ENCODE measurements around the gene CAMK2N1.

The CAMK2N1 gene

GRCh38 chr1:20477348-20478056 lies 8.5 kb downstream of the CAMK2N1 start:
- no peak for DNase-seq

DNA sequence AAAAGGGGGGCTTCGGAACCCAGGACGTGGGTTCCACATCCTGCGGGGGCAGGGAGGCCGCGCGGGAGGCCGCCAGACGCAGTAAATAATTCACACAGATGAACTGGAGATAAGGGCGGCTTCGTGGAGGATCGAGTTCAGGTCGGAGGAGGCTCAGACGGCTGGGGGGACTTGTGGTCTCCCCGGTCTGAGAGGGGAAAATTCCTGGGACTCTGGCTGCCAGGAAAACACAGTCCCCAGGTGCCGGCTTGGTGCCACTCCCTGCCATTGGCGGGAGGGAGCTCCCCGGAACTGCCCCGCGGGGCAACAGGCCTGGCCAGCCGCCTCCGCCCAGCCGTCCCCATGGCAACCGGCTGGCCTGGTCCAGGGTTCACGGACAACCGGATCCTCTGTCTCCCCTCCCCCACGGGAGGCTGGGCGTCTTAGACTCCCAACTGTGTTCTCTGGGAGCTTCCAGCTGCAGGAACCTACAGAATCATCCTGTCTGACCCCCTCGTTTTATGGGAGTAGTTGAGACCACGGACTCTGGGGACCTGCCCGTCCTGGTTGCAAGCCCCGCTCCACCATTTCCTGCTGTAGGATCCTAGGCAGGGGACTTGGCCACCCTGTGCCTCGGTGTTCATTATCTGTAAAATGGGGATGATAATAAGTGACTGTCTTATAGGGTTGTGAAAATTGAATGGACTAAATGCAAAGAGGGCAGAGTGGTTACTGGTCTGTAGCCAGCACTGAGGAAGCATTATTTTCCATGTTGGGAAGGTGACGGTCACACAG lies 9.6 kb downstream of the CAMK2N1 start:
- DNase-seq: no peak

GRCh38 chr1:20474996-20475395 lies 11.0 kb downstream of the CAMK2N1 start:
- DNase-seq: no peak

DNA sequence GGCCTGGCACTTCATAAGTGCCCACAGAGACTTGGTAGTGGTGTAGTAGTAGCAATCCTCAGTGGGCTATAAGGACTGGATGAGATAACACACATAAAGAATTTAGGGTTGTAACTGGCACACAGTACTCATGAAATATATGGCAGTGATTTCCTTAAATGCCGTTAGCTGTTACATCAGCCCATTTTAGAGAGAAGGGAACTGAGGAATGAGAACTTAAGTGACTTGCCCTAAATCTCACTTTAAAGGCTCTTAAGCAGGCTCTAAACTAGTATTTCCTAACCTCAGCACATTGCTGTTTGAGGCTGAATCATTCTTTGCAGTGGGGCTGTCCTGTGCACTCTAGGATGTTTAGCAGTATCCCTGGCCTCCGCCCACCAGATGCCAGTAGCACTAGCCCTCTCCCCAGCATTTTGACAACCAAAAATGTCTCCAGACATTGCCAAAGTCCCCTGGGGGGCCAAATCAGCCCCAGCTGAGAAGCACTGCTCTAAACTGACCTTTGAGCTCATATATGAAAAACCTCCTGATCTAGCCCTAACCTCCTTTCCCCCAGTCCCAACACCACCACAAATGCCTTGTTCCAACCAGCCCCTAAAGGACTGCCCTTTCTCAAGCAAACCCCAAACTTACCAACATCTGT lies 11.6 kb downstream of the CAMK2N1 start:
- DNase-seq: no peak

DNA sequence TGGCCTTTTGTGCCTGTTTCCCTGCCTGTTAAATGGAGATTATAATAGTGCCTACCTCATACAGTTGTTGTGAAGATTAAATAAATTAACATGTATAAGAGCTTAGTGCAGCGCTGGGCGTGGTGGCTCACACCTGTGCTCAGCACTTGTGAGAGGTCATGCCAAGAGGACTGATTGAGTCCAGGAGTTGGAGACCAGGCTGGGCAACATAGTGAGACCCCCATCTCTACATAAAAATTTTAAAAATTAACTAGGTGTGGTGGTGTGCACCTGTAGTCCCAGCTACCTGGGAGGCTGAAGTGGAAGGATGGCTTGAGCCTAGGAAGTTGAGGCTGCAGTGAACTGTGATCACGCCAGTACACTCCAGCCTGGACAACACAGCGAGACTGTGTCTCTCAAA lies 12.1 kb downstream of the CAMK2N1 start:
- DNase-seq: no peak

DNA sequence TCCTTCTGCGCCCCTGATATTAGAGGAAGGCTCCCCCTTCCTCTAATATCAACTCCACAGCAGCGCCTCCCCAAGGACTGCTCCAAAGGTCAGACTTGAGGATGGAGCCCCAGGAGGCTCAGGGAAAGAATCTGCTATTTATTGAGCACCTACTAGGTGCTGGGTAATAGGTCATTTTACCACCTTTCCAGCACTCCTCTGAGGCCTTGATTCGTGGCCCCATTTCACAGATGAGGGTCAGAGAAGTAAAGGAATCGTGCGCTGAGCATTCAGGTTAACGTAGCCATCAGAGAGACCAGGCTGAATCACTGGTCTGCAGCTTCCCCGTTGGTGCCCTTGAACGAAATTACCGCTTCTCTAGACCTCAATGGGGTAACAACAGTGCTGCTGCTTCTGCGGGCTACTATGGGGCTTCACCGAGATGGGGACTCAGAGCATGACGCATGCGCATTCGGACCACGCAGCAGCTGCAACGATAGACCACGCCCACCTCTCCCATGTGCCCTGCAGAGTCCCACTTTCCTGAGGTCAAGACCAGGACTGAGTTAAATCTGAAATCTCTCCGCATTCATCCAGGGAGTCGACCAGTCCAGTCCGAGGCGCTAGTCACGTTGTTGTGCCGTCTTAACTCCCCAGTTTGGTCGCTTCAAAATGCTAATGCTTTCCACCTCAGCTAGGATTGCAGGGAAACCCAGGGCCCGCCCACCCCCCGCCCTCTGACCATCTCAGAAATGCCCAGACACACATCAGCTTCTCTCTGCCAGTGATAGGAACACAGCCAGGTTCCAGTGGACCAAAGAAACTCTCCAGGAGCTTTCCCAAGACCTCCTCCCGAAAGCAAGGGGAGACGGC lies 12.9 kb downstream of the CAMK2N1 start:
- no peak for DNase-seq

- DNase-seq: no peak
These were observed 13.9 kb downstream of the CAMK2N1 start for GRCh38 chr1:20472121-20472520.

GRCh38 chr1:20470194-20470593 lies 15.8 kb downstream of the CAMK2N1 start:
- no peak for DNase-seq

- no peak for DNase-seq
These were observed 16.5 kb downstream of the CAMK2N1 start for GRCh38 chr1:20469406-20470076.

DNA sequence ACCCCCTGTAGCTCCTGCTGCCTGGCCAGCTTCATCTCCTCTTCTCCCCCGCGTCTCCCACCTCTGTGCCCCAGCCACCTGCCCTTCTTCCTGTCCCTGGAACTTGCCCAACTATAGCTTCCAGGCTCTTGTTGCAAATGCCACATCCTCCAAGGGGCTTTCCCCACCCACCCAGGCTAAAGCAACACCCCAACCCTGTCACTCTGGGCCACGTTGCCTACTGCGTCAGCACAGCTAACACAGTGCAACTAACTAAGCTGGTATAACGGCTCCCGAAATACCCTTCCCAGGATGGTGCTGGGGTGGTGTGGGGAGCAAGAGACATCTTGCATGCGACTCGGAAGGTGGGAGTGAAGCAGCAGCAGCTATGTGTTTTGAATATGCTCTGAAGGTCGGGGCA lies 19.7 kb downstream of the CAMK2N1 start:
- DNase-seq: peak; percentile 11

DNA sequence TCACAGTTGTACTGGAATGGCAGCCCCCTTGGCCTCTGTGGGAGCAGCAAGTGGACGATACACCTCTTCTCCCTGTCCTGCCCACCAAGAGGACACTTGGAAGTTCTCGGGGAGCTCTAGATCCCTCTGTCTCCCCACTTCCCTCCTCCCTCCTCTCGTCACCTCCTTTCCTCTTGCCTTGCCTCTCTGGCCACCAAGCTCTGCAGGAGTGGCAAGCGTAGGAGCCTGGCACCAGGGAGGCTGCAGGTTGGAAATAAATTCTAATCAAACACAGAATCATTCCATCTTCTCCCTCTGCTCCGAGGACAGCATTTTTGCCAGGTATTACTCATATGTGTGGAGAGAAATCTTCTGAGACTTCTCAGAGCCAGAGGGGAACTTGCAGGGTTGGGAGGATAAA lies 20.8 kb downstream of the CAMK2N1 start:
- DNase-seq: no peak

- no peak for DNase-seq
These were observed 22.5 kb downstream of the CAMK2N1 start for GRCh38 chr1:20463502-20463901.

DNA sequence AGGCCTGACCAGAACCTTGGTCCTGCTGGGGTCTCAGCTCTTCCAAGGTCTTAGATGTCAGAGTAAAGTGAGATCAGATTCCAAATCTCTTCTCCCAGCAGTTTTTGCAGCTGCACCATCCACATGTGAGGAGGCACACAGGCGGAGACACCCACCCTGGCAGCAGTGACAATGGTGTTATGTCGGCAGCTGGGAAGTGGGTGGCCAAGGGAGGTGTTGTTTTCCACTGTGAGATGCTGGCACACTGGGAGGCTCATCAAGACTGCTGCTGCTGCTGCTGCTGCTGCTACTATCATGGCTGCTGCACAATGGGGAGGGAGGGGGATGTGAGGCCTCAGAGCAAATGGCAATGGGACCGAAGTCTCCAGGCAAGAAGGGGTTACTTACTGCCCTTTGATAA lies 23.6 kb downstream of the CAMK2N1 start:
- no peak for DNase-seq

DNA sequence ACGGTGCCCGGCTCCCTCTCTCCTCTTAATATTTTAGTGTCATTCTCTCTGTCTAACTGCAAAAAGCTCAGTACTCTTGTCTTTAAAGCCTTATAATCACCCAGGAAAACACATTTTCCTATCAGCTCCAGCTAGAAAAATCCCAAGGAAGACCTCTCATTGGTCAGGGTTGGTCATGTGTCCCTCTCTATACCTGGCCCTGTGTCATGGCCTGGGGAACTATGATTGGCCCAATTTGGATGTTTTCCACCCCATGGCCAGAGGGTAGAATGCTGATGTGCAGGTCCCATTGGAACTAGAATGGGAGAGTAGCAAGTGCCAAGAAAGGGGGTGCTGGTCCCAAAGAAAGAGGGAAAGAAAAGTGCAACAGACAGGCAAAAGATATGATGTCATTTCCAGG lies 27.3 kb downstream of the CAMK2N1 start:
- no peak for DNase-seq

GRCh38 chr1:20454004-20454403 lies 32.0 kb downstream of the CAMK2N1 start:
- no peak for DNase-seq

GRCh38 chr1:20449735-20450311 lies 36.2 kb downstream of the CAMK2N1 start:
- DNase-seq: no peak

- no peak for DNase-seq
These were observed 37.3 kb downstream of the CAMK2N1 start for GRCh38 chr1:20448671-20449071.

DNA sequence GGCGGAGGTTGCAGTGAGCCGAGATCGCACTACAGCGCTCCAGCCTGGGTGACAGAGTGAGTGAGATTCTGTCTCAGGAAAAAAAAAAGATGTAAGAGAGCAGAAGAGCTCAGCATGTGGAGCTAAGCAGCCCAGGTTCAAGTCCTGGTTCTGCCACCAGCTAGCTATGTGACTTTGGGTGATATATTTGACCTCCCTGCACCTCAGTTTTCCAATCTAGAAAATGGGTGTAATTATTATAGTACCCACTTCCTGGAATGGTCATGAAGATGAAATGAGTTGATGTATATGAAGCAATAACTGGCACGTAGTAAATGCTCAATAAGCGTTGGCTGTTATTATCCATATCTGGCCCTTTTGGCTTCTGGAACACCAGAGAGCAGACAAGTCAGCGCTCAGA lies 38.2 kb downstream of the CAMK2N1 start:
- DNase-seq: no peak

DNA sequence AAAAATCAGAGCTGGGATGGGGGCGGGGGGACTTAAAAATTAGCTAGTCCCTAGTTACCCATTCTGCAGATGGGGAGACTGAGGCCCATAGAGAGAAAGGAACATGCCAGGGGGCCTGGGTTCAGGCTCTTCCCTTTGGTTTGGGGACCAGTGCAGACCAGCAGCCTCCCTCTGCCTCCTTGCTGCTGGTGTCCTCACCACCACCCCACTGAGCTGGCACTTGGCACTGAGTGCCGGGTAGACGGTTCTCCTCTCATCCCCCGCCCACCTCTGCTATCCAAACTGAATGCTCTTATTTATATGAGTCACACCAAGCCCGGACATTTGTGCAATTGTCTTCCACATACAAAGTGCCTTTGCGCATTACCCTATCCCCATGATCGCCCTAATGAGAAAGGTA lies 39.2 kb downstream of the CAMK2N1 start:
- no peak for DNase-seq

- no peak for DNase-seq
These were observed 40.1 kb downstream of the CAMK2N1 start for GRCh38 chr1:20445956-20446355.

GRCh38 chr1:20443703-20444586 lies 42.1 kb downstream of the CAMK2N1 start:
- DNase-seq: no peak

Data from activated T-cell treated with anti-CD3 and anti-CD28 coated beads for 4 hours (primary cell).